CD4-positive, alpha-beta T cell (primary cell): ENCODE data around the gene MED8. TPM values are rescaled to one million over a fixed set of nuclear protein-coding genes. Genes with fewer than 3 reads are reported as not detected.

Experiments
- ATAC-seq: fragments of 200-7000 bp; cut with Tn5 transposase; one replicate; pipeline ENCODE4 v1.10.0; 2022; ENCODE audit warnings: mild to moderate bottlenecking; ENCODE audit not compliant: poor library complexity
- CTCF ChIA-PET: fragments of 350-600 bp; sonication (Branson Sonifier 250); formaldehyde crosslinking; loops from one replicate; lab custom pipeline; 2021; ENCODE audit warnings: antibody characterized with exemption, inconsistent platforms; lab: Charles Lee
- POLR2A ChIA-PET: fragments of 350-600 bp; sonication (Branson Sonifier 250); formaldehyde crosslinking; loops from one replicate; lab custom pipeline; 2021; ENCODE audit warnings: antibody characterized with exemption, inconsistent platforms; lab: Charles Lee
- DNase-seq, 14 experiments: peaks; one replicate each; pipeline ENCODE4 v3.0.0-alpha.2; 2013 to 2020; ENCODE audit warnings: mixed read lengths in 2 of 14
- H3K27ac ChIP-seq, 2 donors: one replicate each; pipeline versions ENCODE4 v1.5.1 to v1.7.0; 2013; ENCODE audit warnings: low read length in 2 of 2, low read depth in 1 of 2, mild to moderate bottlenecking in 1 of 2
- H3K27me3 ChIP-seq, 2 experiments: 1 replicate in 1 of 2; 2 replicates in 1 of 2; pipeline versions ENCODE4 v1.6.1 to v1.7.0; 2013; ENCODE audit warnings: low read length in 2 of 2, control low read depth in 1 of 2, mild to moderate bottlenecking in 1 of 2, moderate library complexity in 1 of 2; ENCODE audit not compliant: insufficient read depth in 2 of 2, control insufficient read depth in 1 of 2
- H3K36me3 ChIP-seq: one replicate; pipeline ENCODE4 v1.6.1; 2013; ENCODE audit warnings: low read length, control low read depth; ENCODE audit not compliant: insufficient read depth
- H3K4me1 ChIP-seq: one replicate; pipeline ENCODE4 v1.6.1; 2013; ENCODE audit warnings: low read length, control low read depth; ENCODE audit not compliant: insufficient read depth
- H3K4me3 ChIP-seq: one replicate; pipeline ENCODE4 v1.5.1; 2013; ENCODE audit warnings: mild to moderate bottlenecking, low read length, moderate library complexity
- H3K9me3 ChIP-seq, 2 experiments: 1 replicate in 1 of 2; 2 replicates in 1 of 2; pipeline versions ENCODE4 v1.6.1 to v1.7.0; 2013; ENCODE audit warnings: low read length in 2 of 2, mild to moderate bottlenecking in 2 of 2, control low read depth in 1 of 2, moderate library complexity in 1 of 2; ENCODE audit not compliant: control insufficient read depth in 1 of 2, insufficient read depth in 1 of 2
- H3K27ac Mint-ChIP-seq: one replicate; pipeline ENCODE4 v1.8.0; 2020; ENCODE audit warnings: mixed read lengths
- H3K27me3 Mint-ChIP-seq: one replicate; pipeline ENCODE4 v1.8.0; 2021; ENCODE audit warnings: mixed read lengths
- H3K36me3 Mint-ChIP-seq: one replicate; pipeline ENCODE4 v1.8.0; 2021; ENCODE audit warnings: low read depth, mixed read lengths
- H3K4me1 Mint-ChIP-seq: one replicate; pipeline ENCODE4 v1.8.0; 2021; ENCODE audit warnings: low read depth, mixed read lengths
- H3K4me3 Mint-ChIP-seq: one replicate; pipeline ENCODE4 v1.8.0; 2020; ENCODE audit warnings: mild to moderate bottlenecking, mixed read lengths
- H3K9me3 Mint-ChIP-seq: one replicate; pipeline ENCODE4 v1.8.0; 2020; ENCODE audit warnings: mixed read lengths
- CTCF ChIP-seq: fragments of 200-600 bp; IDR thresholded peaks from one replicate; pipeline ENCODE4 v1.8.0; 2022; ENCODE audit warnings: antibody characterized with exemption, mild to moderate bottlenecking
- intact Hi-C, 2 experiments: fragments of 100-400 bp; cut with DNase I in 1 of 2; cut with micrococcal nuclease in 1 of 2; formaldehyde crosslinking; loops; one replicate each; pipeline versions ENCODE4 v1.15.1 to v1.9.0; 2023 to 2025; cut with DNase I, micrococcal nuclease
- total RNA-seq, 174 experiments: library from RNA in 2 of 174; stranded (reverse) in 2 of 174; gene quantifications; one replicate each; pipeline ENCODE4 v1.2.3 and lab custom pipeline; 2021 to 2026

MED8 gene
- total RNA-seq, 2 experiments from 2014 or later = 14.8 to 17.6 TPM

DNA sequence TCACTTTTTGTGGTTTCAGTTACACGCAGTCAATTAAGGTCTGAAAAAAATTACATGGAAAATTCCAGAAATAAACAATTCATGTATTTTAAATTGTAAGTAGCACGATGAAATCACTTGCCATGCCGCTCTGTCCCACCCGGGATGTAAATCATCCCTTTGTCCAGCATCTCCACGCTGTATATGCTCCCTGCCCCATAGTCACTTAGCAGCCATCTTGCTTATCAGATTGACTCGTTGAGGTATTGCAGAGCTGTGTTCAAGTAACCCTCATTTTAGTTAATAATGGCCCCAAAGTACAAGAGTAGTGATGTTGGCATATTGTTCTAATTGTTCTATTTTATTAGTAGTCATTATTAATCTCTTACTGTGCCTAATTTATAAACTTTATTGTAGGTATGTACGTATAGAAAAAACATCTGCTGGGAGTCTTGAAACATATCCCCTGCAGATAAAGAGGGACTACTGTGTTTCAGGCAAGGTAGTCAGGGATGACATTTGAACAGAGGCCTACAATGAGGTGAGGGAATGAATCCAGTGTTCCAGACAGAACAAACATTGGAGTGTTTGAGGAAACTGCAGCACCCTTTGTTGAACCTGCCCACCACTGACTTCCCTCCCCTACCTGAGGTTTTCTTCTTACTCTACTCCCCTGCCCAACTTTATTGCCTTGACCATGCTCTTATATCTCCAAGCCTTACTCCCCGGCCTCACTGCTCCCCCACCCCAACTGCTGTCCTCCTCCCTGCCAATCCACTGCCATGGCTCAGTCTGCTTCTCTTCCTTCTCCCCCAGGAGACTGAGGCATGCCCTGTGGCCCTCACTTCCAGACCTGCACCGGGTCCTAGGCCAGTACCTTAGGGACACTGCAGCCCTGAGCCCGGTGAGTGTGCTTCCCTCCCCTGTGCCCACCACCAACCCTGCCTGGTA lies 37.9 kb downstream of the MED8 start:
- no peak overlapping the region for H3K4me3 Mint-ChIP-seq
- Histone ChIP-seq H3K4me1 (peaks cover 8% of the 10 kb centered on the region), H3K9me3 (no peaks in the 10 kb centered on the region), H3K36me3 (no peaks in the 10 kb centered on the region), H3K27ac (no peak overlapping the region), H3K27me3 (no peaks in the 10 kb centered on the region), H3K4me3 (no peak overlapping the region)
- ATAC-seq (no peak), DNase-seq (no peak)
- TF ChIP-seq CTCF = no peak
- H3K36me3 Mint-ChIP-seq = no peaks in the 10 kb centered on the region
- no peaks in the 10 kb centered on the region for H3K9me3 Mint-ChIP-seq
- intact Hi-C loops = loop anchor here in 1 of 2 experiments (10.0 kb wide), 3 partner anchors 507 to 623 kb away; partner anchors contain the start of genes ATP6V0B, B4GALT2, C1orf50 and DPH2
- no peaks in the 10 kb centered on the region for H3K27me3 Mint-ChIP-seq
- H3K4me1 Mint-ChIP-seq = peaks cover 22% of the 10 kb centered on the region
- POLR2A ChIA-PET = no interaction called here
- H3K27ac Mint-ChIP-seq = peak overlapping the region; percentile 61
- CTCF ChIA-PET = no interaction called here

DNA sequence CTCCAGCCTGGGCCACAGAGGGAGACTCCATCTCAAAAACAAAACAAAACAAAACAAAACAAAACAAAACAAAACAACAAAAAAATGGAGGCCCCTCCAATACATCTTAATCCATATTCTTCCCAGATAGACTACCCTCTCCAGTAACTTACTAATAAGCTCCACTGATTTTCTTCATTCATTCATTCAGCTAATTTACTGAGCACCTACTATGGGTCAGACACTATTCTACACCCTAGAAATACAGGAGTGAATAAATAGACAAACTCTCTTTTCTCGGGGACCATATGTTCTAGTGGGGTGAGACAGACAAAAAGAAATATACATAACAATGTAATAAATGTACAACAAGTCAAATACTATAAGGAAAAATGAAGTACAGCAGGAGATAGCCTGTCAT lies 38.6 kb downstream of the MED8 start:
- no peaks in the 10 kb centered on the region for H3K36me3 ChIP-seq
- Mint-ChIP-seq H3K4me1 (peaks cover 22% of the 10 kb centered on the region), H3K9me3 (no peaks in the 10 kb centered on the region), H3K36me3 (no peaks in the 10 kb centered on the region), H3K27me3 (no peaks in the 10 kb centered on the region), H3K27ac (peak overlapping the region; percentile 61), H3K4me3 (no peak overlapping the region)
- H3K9me3 ChIP-seq = no peaks in the 10 kb centered on the region
- ChIA-PET POLR2A (no interaction called here), CTCF (no interaction called here)
- intact Hi-C loops = loop anchor here in 1 of 2 experiments (10.0 kb wide), 3 partner anchors 506 to 624 kb away; partner anchors contain the start of genes ATP6V0B, B4GALT2, C1orf50 and DPH2
- H3K4me1 ChIP-seq = peaks cover 8% of the 10 kb centered on the region
- H3K27ac ChIP-seq = no peak overlapping the region
- DNase-seq (no peak), ATAC-seq (no peak)
- TF ChIP-seq CTCF = no peak
- H3K27me3 ChIP-seq = no peaks in the 10 kb centered on the region
- no peak overlapping the region for H3K4me3 ChIP-seq

DNA sequence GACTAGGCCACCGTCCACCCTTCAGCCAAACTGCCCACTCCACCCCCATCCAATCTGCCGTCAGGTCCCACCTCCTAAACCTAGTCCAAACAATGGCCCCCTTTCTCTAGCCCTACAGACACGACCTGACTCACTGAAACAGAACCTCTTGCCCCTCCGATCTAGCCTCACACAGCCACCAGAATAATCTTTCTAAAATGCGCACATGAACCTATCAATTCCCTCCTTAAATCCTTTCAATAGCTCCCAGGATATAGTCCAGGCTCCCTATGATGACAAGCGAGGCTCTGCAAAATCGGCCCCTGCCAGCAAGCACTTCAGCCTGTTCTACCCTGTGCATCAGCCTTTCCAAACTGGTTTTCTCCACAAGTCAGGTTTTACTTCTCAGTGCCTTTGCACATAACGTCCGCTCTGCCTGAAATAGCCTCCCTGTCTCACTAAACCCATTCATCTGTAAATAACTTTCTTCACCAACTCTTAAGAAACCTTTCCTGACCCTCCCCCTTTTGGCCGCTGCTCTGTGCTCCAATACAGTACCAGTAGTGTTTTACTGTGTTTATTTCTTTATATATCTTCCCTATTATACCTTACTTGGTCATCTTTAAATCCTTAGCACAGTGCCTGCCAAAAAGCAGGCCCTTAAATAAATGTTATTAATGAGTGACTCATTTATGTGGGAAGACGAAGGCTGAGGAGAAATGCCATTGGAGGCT lies 39.9 kb downstream of the MED8 start:
- Mint-ChIP-seq H3K36me3 (no peaks in the 10 kb centered on the region), H3K4me1 (peaks cover 22% of the 10 kb centered on the region), H3K27me3 (no peaks in the 10 kb centered on the region), H3K27ac (peak overlapping the region; percentile 89), H3K4me3 (peak overlapping the region; percentile 68), H3K9me3 (no peaks in the 10 kb centered on the region)
- DNase-seq = no peak
- ChIA-PET POLR2A (no interaction called here), CTCF (no interaction called here)
- H3K27me3 ChIP-seq = no peaks in the 10 kb centered on the region
- peaks cover 8% of the 10 kb centered on the region for H3K4me1 ChIP-seq
- peak overlapping the region; percentile 48 for H3K4me3 ChIP-seq
- no peaks in the 10 kb centered on the region for H3K9me3 ChIP-seq
- intact Hi-C loops = loop anchor here in 1 of 2 experiments (10.0 kb wide), 3 partner anchors 505 to 625 kb away; partner anchors contain the start of genes ATP6V0B, B4GALT2, C1orf50 and DPH2
- peak; percentile 5 for ATAC-seq
- H3K27ac ChIP-seq = peak overlapping the region; percentile 55 to 72
- TF ChIP-seq CTCF = no peak
- H3K36me3 ChIP-seq = no peaks in the 10 kb centered on the region
